K562 (cell line): ENCODE data around the gene ACTR1B. TPM values are rescaled to one million over a fixed set of nuclear protein-coding genes. Genes with fewer than 3 reads are reported as not detected.
A peak's percentile ranks its signal among the peaks of the same experiment; 100 is the strongest.

Source experiments
- ATAC-seq: fragments of 200-7000 bp; cut with Tn5 transposase; 3 replicates; pipeline ENCODE4 v1.9.1; 2020; ENCODE audit warnings: moderate library complexity
- BruUV-seq: library from RNA; stranded (reverse); fragments of 400-500 nt; replicated peaks from 2 replicates; lab custom pipeline; 2021; lab: Mats Ljungman, UMichigan
- CTCF ChIA-PET: fragments of 300-600 bp; formaldehyde crosslinking; extraction: SDS; loops from one replicate; lab custom pipeline; 2021; ENCODE audit warnings: low intra/inter-chr PET ratio; lab: Yijun Ruan, JAX
- POLR2A ChIA-PET: fragments of 300-600, 350-650 bp; sonication (Branson Sonifier 250); formaldehyde crosslinking; extraction: SDS; loops from one replicate; lab custom pipeline; 2021; ENCODE audit warnings: antibody characterized with exemption, inconsistent platforms; lab: Yijun Ruan, JAX
- DNase-seq, 4 experiments: peaks; one replicate each; pipeline versions ENCODE4 v3.0.0 to v3.0.0-alpha.2; 2011 to 2018; ENCODE audit warnings: low spot score in 3 of 4, mixed read lengths in 3 of 4; ENCODE audit errors: extremely low read depth in 1 of 4
- FAIRE-seq: peaks from 2 replicates; lab custom pipeline; 2011; peaks lifted over from hg19 to GRCh38; lab: Jason Lieb, UNC
- H2AFZ ChIP-seq: 2 replicates; pipeline ENCODE4 v1.6.0; 2011; ENCODE audit warnings: low read depth, low read length, control low read depth, inconsistent platforms
- H3K27ac ChIP-seq: fragments of 200-600 bp; 3 replicates; pipeline ENCODE4 v1.8.0; 2011; ENCODE audit warnings: low read depth, mild to moderate bottlenecking, control low read depth, inconsistent platforms, low read length, moderate library complexity, mixed read lengths; ENCODE audit errors: extremely low read depth
- H3K27me3 ChIP-seq, 2 experiments: fragments of 300-600 bp in 1 of 2; 2 replicates in 1 of 2; 3 replicates in 1 of 2; pipeline versions ENCODE4 v1.6.0 to v1.8.0; 2011; ENCODE audit warnings: inconsistent platforms in 2 of 2, low read length in 2 of 2, mild to moderate bottlenecking in 1 of 2, mixed read lengths in 1 of 2, moderate library complexity in 1 of 2; ENCODE audit not compliant: control insufficient read depth in 2 of 2, insufficient read depth in 2 of 2
- H3K36me3 ChIP-seq: fragments of 300-600 bp; 3 replicates; pipeline ENCODE4 v1.8.0; 2011; ENCODE audit warnings: mild to moderate bottlenecking, low read length, inconsistent platforms; ENCODE audit not compliant: control insufficient read depth, insufficient read depth
- H3K4me1 ChIP-seq, 2 experiments: fragments of 200-600 bp in 1 of 2; replicated peaks in 1 of 2; 2 replicates in 1 of 2; 3 replicates in 1 of 2; pipeline versions ENCODE4 v1.5.1 to v1.8.0; 2011; ENCODE audit warnings: inconsistent platforms in 2 of 2, low read length in 2 of 2, mild to moderate bottlenecking in 1 of 2, mixed read lengths in 1 of 2, moderate library complexity in 1 of 2; ENCODE audit not compliant: control insufficient read depth in 2 of 2, insufficient read depth in 2 of 2
- H3K4me2 ChIP-seq: 2 replicates; pipeline ENCODE4 v1.6.1; 2011; ENCODE audit warnings: low read length, control low read depth, inconsistent platforms, mixed read lengths; ENCODE audit not compliant: insufficient read depth
- H3K4me3 ChIP-seq: fragments of 200-600 bp; sonication (generic), shearing (Covaris generic); 2 replicates; pipeline ENCODE4 v1.5.1; 2016; ENCODE audit warnings: control low read depth, inconsistent platforms
- H3K79me2 ChIP-seq: fragments of 200-600 bp; 3 replicates; pipeline ENCODE4 v1.8.0; 2011; ENCODE audit warnings: low read length, inconsistent platforms; ENCODE audit not compliant: control insufficient read depth, insufficient read depth
- H3K9ac ChIP-seq, 2 experiments: 2 replicates each; pipeline versions ENCODE4 v1.6.0 to v1.6.1; 2011; ENCODE audit warnings: low read depth in 2 of 2, low read length in 2 of 2, control low read depth in 1 of 2, inconsistent platforms in 1 of 2, mild to moderate bottlenecking in 1 of 2, mixed read lengths in 1 of 2; ENCODE audit not compliant: insufficient read depth in 1 of 2
- H3K9me1 ChIP-seq: one replicate; pipeline ENCODE4 v1.6.0; 2011; ENCODE audit warnings: inconsistent platforms, mild to moderate bottlenecking, low read length, moderate library complexity; ENCODE audit not compliant: control insufficient read depth, insufficient read depth
- H3K9me3 ChIP-seq: replicated peaks from 2 replicates; pipeline ENCODE4 v1.5.1; 2011; ENCODE audit warnings: low read depth, low read length, inconsistent platforms; ENCODE audit not compliant: control insufficient read depth, insufficient read depth
- H4K20me1 ChIP-seq: replicated peaks from 2 replicates; pipeline ENCODE4 v1.6.1; 2011; ENCODE audit warnings: low read length, inconsistent platforms, mixed read lengths; ENCODE audit not compliant: control insufficient read depth, insufficient read depth
- FOXJ2 ChIP-seq: fragments of 200-800 bp; sonication (Bioruptor generic); IDR thresholded peaks from 2 replicates; pipeline ENCODE4 v1.6.1; 2016; ENCODE audit warnings: missing genetic modification characterization, missing compliant biosample characterization
- L3MBTL2 ChIP-seq: fragments of 450-650 bp; IDR thresholded peaks from 2 replicates; pipeline ENCODE4 v1.6.1; 2016; ENCODE audit warnings: mild to moderate bottlenecking, moderate library complexity
- SP1 ChIP-seq: sonication (generic); formaldehyde crosslinking; IDR thresholded peaks from 2 replicates; pipeline ENCODE4 v1.8.1; 2022; ENCODE audit warnings: mild to moderate bottlenecking, missing genetic modification reagents
- WGBS: fragments of 100-300 bp; shearing (Covaris generic); methylation state at CpG from one replicate; pipeline ENCODE4 v1.1.6; 2016; ENCODE audit warnings: low coverage, mixed read lengths; ENCODE audit not compliant: insufficient coverage; ENCODE audit errors: missing lambda C conversion rate; 5-methylcytosine and 5-hydroxymethylcytosine counted together
- in situ Hi-C: fragments of 300-500 bp; cut with MboI; formaldehyde crosslinking; loops from 4 replicates; pipeline ENCODE4 v1.15.0; 2018; ENCODE audit warnings: inconsistent platforms, mixed read lengths
- intact Hi-C: fragments of 100-400 bp; cut with micrococcal nuclease; formaldehyde crosslinking; loops from 2 replicates; pipeline ENCODE4 v1.14.2; 2022
- polyA plus RNA-seq, 8 experiments: library from polyadenylated mRNA; depleted of rRNA in 4 of 8; stranded (reverse) in 5 of 8; unstranded in 3 of 8; fragments of >200 nt; fragmentation: Nextera tagmentation in 2 of 8; fragmentation: Illumina TruSeq in 1 of 8; extraction: Ambion mirVana in 2 of 8; extraction: Trizol in 1 of 8; gene quantifications; 2 replicates each; pipeline versions ENCODE4 v1.2.1 to v1.2.3, GENCODE V29; 2011 to 2014; ENCODE audit warnings: inconsistent platforms in 1 of 8, missing spikeins in 1 of 8
- total RNA-seq, 7 experiments: library from RNA; depleted of rRNA in 6 of 7; stranded (reverse); fragments of >200 nt in 6 of 7; fragmentation: Illumina TruSeq in 2 of 7; extraction: Trizol in 2 of 7; gene quantifications; 2 replicates each; pipeline versions ENCODE4 v1.2.1 to v1.2.3, GENCODE V29; 2011 to 2021; ENCODE audit warnings: low replicate concordance in 1 of 7
- TF ChIP-seq, protein P1 (sequence below): fragments of 450-650 bp; IDR thresholded peaks from 2 replicates; pipeline ENCODE4 v1.6.1; 2016; ENCODE audit warnings: mild to moderate bottlenecking, moderate library complexity

The ACTR1B gene
- total and polyA plus RNA-seq, 9 of the 15 experiments (the other 6 are each of a cell fraction or from before 2014, with no cell fraction given) = 0.49 to 42.3 (median 22.5) TPM

GRCh38 chr2:97654309-97654708 is 9.5 kb downstream of the ACTR1B start:
- CTCF ChIA-PET = no interaction called here
- Histone ChIP-seq H3K4me3 (no peak overlapping the region), H3K4me2 (no peak overlapping the region), H3K9ac (peak overlapping the region in 1 of 2 experiments; percentile 59; a peak in 1 of 4 replicates), H4K20me1 (no peaks in the 10 kb centered on the region), H3K27ac (no peak overlapping the region), H3K27me3 (no peaks in the 10 kb centered on the region), H3K9me1 (peaks cover 2% of the 10 kb centered on the region), H2AFZ (no peak overlapping the region), H3K79me2 (no peaks in the 10 kb centered on the region), H3K4me1 (peaks cover 0 to 25% of the 10 kb centered on the region in 2 experiments; a peak in 3 of 5 replicates), H3K9me3 (no peaks in the 10 kb centered on the region), H3K36me3 (peaks cover 48% of the 10 kb centered on the region; the same call in 2 of the 3 replicates)
- no TSS peak for BruUV-seq
- POLR2A ChIA-PET = interaction anchor here (3.3 to 11.8 kb wide), 2 partner anchors 8 to 10 kb away, joined by 25 to 135 read pairs; partner anchors contain the start of genes ACTR1B and COX5B
- intact Hi-C loops (no loop called here), in situ Hi-C loops (no loop called here)
- DNase-seq = no peak
- TF ChIP-seq FOXJ2 (tag) (0 out of 2 replicates have a peak, but pooled peaks have one; percentile 40), SP1 (CRISPR knock-in tag) (no peak), L3MBTL2 (peak; percentile 53; the same call in 1 of the 2 replicates)
- TF ChIP-seq, protein P1, sequence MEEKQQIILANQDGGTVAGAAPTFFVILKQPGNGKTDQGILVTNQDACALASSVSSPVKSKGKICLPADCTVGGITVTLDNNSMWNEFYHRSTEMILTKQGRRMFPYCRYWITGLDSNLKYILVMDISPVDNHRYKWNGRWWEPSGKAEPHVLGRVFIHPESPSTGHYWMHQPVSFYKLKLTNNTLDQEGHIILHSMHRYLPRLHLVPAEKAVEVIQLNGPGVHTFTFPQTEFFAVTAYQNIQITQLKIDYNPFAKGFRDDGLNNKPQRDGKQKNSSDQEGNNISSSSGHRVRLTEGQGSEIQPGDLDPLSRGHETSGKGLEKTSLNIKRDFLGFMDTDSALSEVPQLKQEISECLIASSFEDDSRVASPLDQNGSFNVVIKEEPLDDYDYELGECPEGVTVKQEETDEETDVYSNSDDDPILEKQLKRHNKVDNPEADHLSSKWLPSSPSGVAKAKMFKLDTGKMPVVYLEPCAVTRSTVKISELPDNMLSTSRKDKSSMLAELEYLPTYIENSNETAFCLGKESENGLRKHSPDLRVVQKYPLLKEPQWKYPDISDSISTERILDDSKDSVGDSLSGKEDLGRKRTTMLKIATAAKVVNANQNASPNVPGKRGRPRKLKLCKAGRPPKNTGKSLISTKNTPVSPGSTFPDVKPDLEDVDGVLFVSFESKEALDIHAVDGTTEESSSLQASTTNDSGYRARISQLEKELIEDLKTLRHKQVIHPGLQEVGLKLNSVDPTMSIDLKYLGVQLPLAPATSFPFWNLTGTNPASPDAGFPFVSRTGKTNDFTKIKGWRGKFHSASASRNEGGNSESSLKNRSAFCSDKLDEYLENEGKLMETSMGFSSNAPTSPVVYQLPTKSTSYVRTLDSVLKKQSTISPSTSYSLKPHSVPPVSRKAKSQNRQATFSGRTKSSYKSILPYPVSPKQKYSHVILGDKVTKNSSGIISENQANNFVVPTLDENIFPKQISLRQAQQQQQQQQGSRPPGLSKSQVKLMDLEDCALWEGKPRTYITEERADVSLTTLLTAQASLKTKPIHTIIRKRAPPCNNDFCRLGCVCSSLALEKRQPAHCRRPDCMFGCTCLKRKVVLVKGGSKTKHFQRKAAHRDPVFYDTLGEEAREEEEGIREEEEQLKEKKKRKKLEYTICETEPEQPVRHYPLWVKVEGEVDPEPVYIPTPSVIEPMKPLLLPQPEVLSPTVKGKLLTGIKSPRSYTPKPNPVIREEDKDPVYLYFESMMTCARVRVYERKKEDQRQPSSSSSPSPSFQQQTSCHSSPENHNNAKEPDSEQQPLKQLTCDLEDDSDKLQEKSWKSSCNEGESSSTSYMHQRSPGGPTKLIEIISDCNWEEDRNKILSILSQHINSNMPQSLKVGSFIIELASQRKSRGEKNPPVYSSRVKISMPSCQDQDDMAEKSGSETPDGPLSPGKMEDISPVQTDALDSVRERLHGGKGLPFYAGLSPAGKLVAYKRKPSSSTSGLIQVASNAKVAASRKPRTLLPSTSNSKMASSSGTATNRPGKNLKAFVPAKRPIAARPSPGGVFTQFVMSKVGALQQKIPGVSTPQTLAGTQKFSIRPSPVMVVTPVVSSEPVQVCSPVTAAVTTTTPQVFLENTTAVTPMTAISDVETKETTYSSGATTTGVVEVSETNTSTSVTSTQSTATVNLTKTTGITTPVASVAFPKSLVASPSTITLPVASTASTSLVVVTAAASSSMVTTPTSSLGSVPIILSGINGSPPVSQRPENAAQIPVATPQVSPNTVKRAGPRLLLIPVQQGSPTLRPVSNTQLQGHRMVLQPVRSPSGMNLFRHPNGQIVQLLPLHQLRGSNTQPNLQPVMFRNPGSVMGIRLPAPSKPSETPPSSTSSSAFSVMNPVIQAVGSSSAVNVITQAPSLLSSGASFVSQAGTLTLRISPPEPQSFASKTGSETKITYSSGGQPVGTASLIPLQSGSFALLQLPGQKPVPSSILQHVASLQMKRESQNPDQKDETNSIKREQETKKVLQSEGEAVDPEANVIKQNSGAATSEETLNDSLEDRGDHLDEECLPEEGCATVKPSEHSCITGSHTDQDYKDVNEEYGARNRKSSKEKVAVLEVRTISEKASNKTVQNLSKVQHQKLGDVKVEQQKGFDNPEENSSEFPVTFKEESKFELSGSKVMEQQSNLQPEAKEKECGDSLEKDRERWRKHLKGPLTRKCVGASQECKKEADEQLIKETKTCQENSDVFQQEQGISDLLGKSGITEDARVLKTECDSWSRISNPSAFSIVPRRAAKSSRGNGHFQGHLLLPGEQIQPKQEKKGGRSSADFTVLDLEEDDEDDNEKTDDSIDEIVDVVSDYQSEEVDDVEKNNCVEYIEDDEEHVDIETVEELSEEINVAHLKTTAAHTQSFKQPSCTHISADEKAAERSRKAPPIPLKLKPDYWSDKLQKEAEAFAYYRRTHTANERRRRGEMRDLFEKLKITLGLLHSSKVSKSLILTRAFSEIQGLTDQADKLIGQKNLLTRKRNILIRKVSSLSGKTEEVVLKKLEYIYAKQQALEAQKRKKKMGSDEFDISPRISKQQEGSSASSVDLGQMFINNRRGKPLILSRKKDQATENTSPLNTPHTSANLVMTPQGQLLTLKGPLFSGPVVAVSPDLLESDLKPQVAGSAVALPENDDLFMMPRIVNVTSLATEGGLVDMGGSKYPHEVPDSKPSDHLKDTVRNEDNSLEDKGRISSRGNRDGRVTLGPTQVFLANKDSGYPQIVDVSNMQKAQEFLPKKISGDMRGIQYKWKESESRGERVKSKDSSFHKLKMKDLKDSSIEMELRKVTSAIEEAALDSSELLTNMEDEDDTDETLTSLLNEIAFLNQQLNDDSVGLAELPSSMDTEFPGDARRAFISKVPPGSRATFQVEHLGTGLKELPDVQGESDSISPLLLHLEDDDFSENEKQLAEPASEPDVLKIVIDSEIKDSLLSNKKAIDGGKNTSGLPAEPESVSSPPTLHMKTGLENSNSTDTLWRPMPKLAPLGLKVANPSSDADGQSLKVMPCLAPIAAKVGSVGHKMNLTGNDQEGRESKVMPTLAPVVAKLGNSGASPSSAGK = peak; percentile 66; the same call in 1 of the 2 replicates
- ATAC-seq = no peak
- WGBS = 51% methylated on average over 5 of the region's 5 CpGs
- FAIRE-seq = no peak
